Common myeloid progenitor, CD34-positive (primary cell): ENCODE results near the gene NAXE. TPM values are rescaled to one million over a fixed set of nuclear protein-coding genes. Genes with fewer than 3 reads are reported as not detected.
A peak's percentile ranks its signal among the peaks of the same experiment; 100 is the strongest.

Experiments
- CTCF ChIA-PET: fragments of 350-600 bp; sonication (Branson Sonifier 250); formaldehyde crosslinking; loops from one replicate; lab custom pipeline; 2021; ENCODE audit warnings: antibody characterized with exemption; lab: Charles Lee
- POLR2A ChIA-PET: fragments of 350-600 bp; sonication (Branson Sonifier 250); formaldehyde crosslinking; loops from one replicate; lab custom pipeline; 2021; ENCODE audit warnings: antibody characterized with exemption; lab: Charles Lee
- DNase-seq, 3 donors: peaks; one replicate each; pipeline versions ENCODE4 v3.0.0 to v3.0.0-alpha.2; 2013
- H3K27ac ChIP-seq, 2 experiments: 1 replicate in 1 of 2; 2 replicates in 1 of 2; pipeline ENCODE4 v1.7.0; 2013; ENCODE audit warnings: inconsistent platforms in 2 of 2, low read length in 2 of 2, mild to moderate bottlenecking in 2 of 2, low read depth in 1 of 2, moderate library complexity in 1 of 2; ENCODE audit not compliant: severe bottlenecking in 2 of 2, insufficient read depth in 1 of 2, poor library complexity in 1 of 2
- H3K27me3 ChIP-seq, 5 experiments: replicated peaks in 2 of 5; 1 replicate in 3 of 5; 2 replicates in 2 of 5; pipeline versions ENCODE4 v1.6.1 to v1.7.0; 2013; ENCODE audit warnings: low read length in 4 of 5, mild to moderate bottlenecking in 2 of 5, moderate library complexity in 2 of 5, inconsistent platforms in 1 of 5; ENCODE audit not compliant: insufficient read depth in 5 of 5, control insufficient read depth in 4 of 5
- H3K36me3 ChIP-seq, 4 experiments: 1 replicate in 2 of 4; 2 replicates in 2 of 4; pipeline versions ENCODE4 v1.6.1 to v1.7.0; 2013; ENCODE audit warnings: low read length in 3 of 4, control low read depth in 1 of 4, mild to moderate bottlenecking in 1 of 4; ENCODE audit not compliant: control insufficient read depth in 4 of 4, insufficient read depth in 4 of 4
- H3K4me1 ChIP-seq, 4 experiments: 1 replicate in 3 of 4; 2 replicates in 1 of 4; pipeline versions ENCODE4 v1.6.1 to v1.7.1; 2013; ENCODE audit warnings: low read length in 3 of 4, mild to moderate bottlenecking in 3 of 4, control low read depth in 1 of 4, inconsistent platforms in 1 of 4, moderate library complexity in 1 of 4; ENCODE audit not compliant: control insufficient read depth in 4 of 4, insufficient read depth in 4 of 4; ENCODE audit errors: control extremely low read depth in 1 of 4
- H3K4me3 ChIP-seq, 7 experiments: 1 replicate in 4 of 7; 2 replicates in 3 of 7; pipeline versions ENCODE4 v1.5.1 to v1.7.0; 2013; ENCODE audit warnings: mild to moderate bottlenecking in 7 of 7, low read length in 6 of 7, moderate library complexity in 6 of 7, inconsistent platforms in 2 of 7, low read depth in 2 of 7, control low read depth in 1 of 7; ENCODE audit not compliant: insufficient read depth in 4 of 7, control insufficient read depth in 1 of 7; ENCODE audit errors: extremely low read depth in 1 of 7
- H3K9me3 ChIP-seq, 5 experiments: 1 replicate in 4 of 5; 2 replicates in 1 of 5; pipeline versions ENCODE4 v1.6.1 to v1.7.1; 2013; ENCODE audit warnings: low read length in 4 of 5, mild to moderate bottlenecking in 2 of 5, inconsistent platforms in 1 of 5, low read depth in 1 of 5, moderate library complexity in 1 of 5; ENCODE audit not compliant: control insufficient read depth in 4 of 5, insufficient read depth in 2 of 5; ENCODE audit errors: control extremely low read depth in 1 of 5
- WGBS: methylation state at CpG from one replicate; pipeline ENCODE4 v1.1.5; 2013; ENCODE audit not compliant: insufficient coverage; 5-methylcytosine and 5-hydroxymethylcytosine counted together
- polyA plus RNA-seq: library from polyadenylated mRNA; unstranded; fragments of 120-200 nt; gene quantifications from one replicate; pipeline ENCODE4 v1.2.1, GENCODE V29; 2013

The NAXE gene
- polyA plus RNA-seq: 39.1 TPM

GRCh38 chr1:156591432-156592157 lies at the start of gene NAXE:
NAXE (plus strand) TSS chr1:156591776; CDS start chr1:156591805, 29 bp downstream.
- DNase-seq: peak; percentile 40 to 63 (median 47)
- Histone ChIP-seq H3K4me1 (peaks cover 5 to 20% (median 18%) of the 10 kb centered on the region in 4 experiments), H3K9me3 (no peaks in the 10 kb centered on the region), H3K36me3 (peaks cover 5 to 39% (median 30%) of the 10 kb centered on the region in 4 experiments), H3K27me3 (no peaks in the 10 kb centered on the region), H3K27ac (peak within 1 kb of the TSS in 1 of 2 experiments; percentile 75), H3K4me3 (peak within 1 kb of the TSS; percentile 40 to 87 (median 79))
- 0% methylated on average over 47 of the region's 60 CpGs for WGBS
- POLR2A ChIA-PET: interaction anchor here (0.6 to 1.2 kb wide), 2 partner anchors 9 to 132 kb away, joined by 3 to 7 read pairs; no protein-coding TSS in a partner anchor
- CTCF ChIA-PET: interaction anchor here (0.6 to 4.3 kb wide), 10 partner anchors 9 to 149 kb away, joined by 3 to 19 read pairs (median 4); partner anchors contain the start of gene GPATCH4

DNA sequence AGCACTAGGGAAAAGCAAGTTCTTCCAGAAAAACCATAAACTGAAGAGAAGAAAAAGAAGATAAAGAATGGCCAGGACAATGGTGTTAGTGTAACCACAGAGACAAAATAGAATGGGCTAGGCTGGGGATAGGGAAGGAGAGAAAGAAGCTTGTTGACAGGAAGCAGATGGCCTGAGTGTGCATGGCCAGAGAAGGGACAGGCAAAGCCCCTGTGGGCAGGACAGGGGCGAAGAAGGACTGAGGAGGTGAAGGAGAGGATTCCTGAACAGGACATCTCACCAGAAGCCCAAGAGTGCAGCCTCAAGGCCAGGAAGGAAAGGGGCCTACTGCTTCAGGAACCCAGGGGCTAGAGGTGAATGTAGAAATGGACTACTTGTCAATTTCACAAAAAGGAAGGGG lies 48.5 kb upstream of the NAXE start:
- POLR2A ChIA-PET: interaction anchor here (0.6 kb wide), 1 partner anchor 12 kb away, joined by 3 read pairs; no protein-coding TSS in a partner anchor
- no peaks in the 10 kb centered on the region for H3K9me3 ChIP-seq
- H3K27ac ChIP-seq: no peak overlapping the region
- DNase-seq: peak in 2 of 3 donors; percentile 4 to 7
- peaks cover 6 to 56% (median 22%) of the 10 kb centered on the region in 4 experiments for H3K36me3 ChIP-seq
- WGBS: 40% methylated on average over 1 of the region's 1 CpG
- no peak overlapping the region for H3K4me3 ChIP-seq
- no peaks in the 10 kb centered on the region for H3K27me3 ChIP-seq
- H3K4me1 ChIP-seq: peaks cover 0 to 33% (median 19%) of the 10 kb centered on the region in 4 experiments
- CTCF ChIA-PET: interaction anchor here (0.6 to 1.8 kb wide), 3 partner anchors 12 to 62 kb away, joined by 3 to 6 read pairs (median 5); no protein-coding TSS in a partner anchor

DNA sequence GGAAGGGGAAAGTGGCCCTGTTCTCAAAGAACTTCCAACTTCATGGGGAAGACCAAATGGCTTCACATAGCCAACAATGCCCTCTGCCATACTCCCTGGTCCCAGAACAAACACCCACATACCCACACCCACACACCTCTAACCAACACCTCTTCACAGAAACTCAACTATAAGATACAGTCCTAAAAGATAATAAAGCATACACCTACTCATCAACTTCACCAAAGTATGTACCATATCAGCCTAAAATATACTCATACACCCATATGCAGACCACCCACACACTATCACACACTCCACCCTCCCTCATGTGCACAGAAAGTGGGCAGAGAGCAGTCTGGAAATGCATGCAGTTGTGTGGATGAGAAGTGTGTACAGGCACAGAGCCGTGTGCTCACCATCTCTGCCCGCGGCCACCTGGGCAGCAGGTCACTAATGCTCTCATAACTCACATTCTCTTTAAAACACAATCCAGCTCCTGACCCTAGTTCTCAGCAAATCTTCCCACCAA lies 46.9 kb upstream of the NAXE start:
- Histone ChIP-seq H3K27me3 (no peaks in the 10 kb centered on the region), H3K4me3 (no peak overlapping the region), H3K4me1 (peaks cover 0 to 29% (median 17%) of the 10 kb centered on the region in 4 experiments), H3K9me3 (no peaks in the 10 kb centered on the region), H3K36me3 (peaks cover 9 to 52% (median 21%) of the 10 kb centered on the region in 4 experiments), H3K27ac (no peak overlapping the region)
- ChIA-PET POLR2A (no interaction called here), CTCF (no interaction called here)
- no peak for DNase-seq
- WGBS: no CpG with 5 or more reads among the region's 3 CpGs

DNA sequence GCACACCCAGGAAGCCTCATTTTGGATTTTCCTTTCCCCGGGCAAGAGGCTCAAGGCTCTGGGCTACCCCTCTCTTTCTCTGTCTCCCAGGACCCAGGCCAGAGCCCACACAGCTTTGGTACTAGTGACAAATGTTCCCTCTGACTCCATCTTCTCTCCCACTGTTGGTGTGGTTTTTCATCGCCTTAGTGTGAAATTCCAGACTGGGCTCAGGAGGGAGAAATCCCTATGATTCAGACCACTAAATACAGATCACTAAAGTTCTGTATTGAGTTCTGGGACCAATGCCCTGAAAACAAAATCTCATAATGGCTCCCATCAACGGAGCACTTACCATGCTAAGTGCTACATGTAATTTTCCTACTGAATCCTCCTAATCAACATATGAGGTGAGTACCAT lies 45.3 kb upstream of the NAXE start:
- H3K4me3 ChIP-seq: no peak overlapping the region
- H3K36me3 ChIP-seq: peaks cover 9 to 54% (median 28%) of the 10 kb centered on the region in 4 experiments
- no peak for DNase-seq
- H3K27ac ChIP-seq: no peak overlapping the region
- H3K4me1 ChIP-seq: peaks cover 0 to 18% (median 9%) of the 10 kb centered on the region in 4 experiments
- 100% methylated on average over 1 of the region's 3 CpGs for WGBS
- ChIA-PET CTCF (interaction anchor here (1.0 to 2.2 kb wide), 2 partner anchors 11 to 65 kb away, joined by 3 to 5 read pairs; no protein-coding TSS in a partner anchor), POLR2A (no interaction called here)
- no peaks in the 10 kb centered on the region for H3K27me3 ChIP-seq
- H3K9me3 ChIP-seq: no peaks in the 10 kb centered on the region

GRCh38 chr1:156547434-156547833 lies 44.1 kb upstream of the NAXE start:
- CTCF ChIA-PET: interaction anchor here (0.9 to 3.7 kb wide), 3 partner anchors 13 to 67 kb away, joined by 3 to 17 read pairs (median 5); no protein-coding TSS in a partner anchor

GRCh38 chr1:156547982-156548381 lies 43.6 kb upstream of the NAXE start:
- H3K36me3 ChIP-seq: peaks cover 11 to 62% (median 34%) of the 10 kb centered on the region in 4 experiments
- H3K27me3 ChIP-seq: no peaks in the 10 kb centered on the region
- ChIA-PET POLR2A (interaction anchor here (1.0 kb wide), 1 partner anchor 47 kb away, joined by 3 read pairs; no protein-coding TSS in a partner anchor), CTCF (interaction anchor here (0.9 to 3.7 kb wide), 2 partner anchors 18 to 68 kb away, joined by 3 to 17 read pairs; no protein-coding TSS in a partner anchor)
- no peaks in the 10 kb centered on the region for H3K9me3 ChIP-seq
- peaks cover 0 to 19% (median 7%) of the 10 kb centered on the region in 4 experiments for H3K4me1 ChIP-seq
- H3K4me3 ChIP-seq: no peak overlapping the region
- no peak overlapping the region for H3K27ac ChIP-seq
- 95% methylated on average over 7 of the region's 9 CpGs for WGBS
- DNase-seq: no peak

More at GRCh38 chr1:156547434-156547833, 44.1 kb upstream of the NAXE start:
- peaks cover 0 to 20% (median 9%) of the 10 kb centered on the region in 4 experiments for H3K4me1 ChIP-seq
- peaks cover 11 to 62% (median 33%) of the 10 kb centered on the region in 4 experiments for H3K36me3 ChIP-seq
- POLR2A ChIA-PET: interaction anchor here (1.0 kb wide), 1 partner anchor 46 kb away, joined by 3 read pairs; no protein-coding TSS in a partner anchor
- DNase-seq: no peak
- H3K4me3 ChIP-seq: no peak overlapping the region
- WGBS: no CpG with 5 or more reads among the region's 4 CpGs
- H3K27ac ChIP-seq: no peak overlapping the region
- no peaks in the 10 kb centered on the region for H3K9me3 ChIP-seq
- no peaks in the 10 kb centered on the region for H3K27me3 ChIP-seq
